ENCODE measurements around the gene NLGN1. TPM values are rescaled to one million over a fixed set of nuclear protein-coding genes. Genes with fewer than 3 reads are reported as not detected.
A peak's percentile ranks its signal among the peaks of the same experiment; 100 is the strongest.

Gene NLGN1
- polyA plus RNA-seq, 4 donors: 0.92 to 1.8 TPM; not detected in 2

DNA sequence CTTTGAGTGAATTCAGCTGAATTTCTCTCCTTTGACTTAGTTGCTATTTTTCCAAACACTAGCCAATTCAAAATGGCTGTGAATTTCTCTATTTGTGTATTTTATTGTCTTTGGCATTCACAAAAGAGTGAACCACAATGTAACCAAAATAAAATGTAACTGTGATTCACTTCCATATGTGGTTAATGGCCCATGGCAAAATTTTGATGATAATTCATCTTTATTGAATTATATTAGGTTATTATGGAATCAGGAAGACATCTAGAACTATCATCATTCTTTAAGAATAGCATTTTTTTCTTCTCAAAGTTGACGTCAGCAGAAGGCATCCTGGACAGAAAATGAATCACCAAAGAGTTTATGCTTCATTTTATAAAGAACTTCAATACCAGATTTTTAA, 756.3 kb downstream of the NLGN1 start:
- DNase-seq (no peak), FAIRE-seq (no peak)
- Histone ChIP-seq H3K4me1 (ENCODE audit: control insufficient read depth in 3 of 3, insufficient read depth in 2 of 3, low read depth in 1 of 3, low read length in 2 of 3) (no peaks in the 10 kb centered on the region), H3K27ac (ENCODE audit: low read depth in 1 of 3, low read length in 2 of 3) (no peak overlapping the region), H3K4me3 (ENCODE audit: low read depth in 1 of 3, low read length in 3 of 3) (no peak overlapping the region), H3K36me3 (ENCODE audit: control insufficient read depth in 3 of 3, insufficient read depth in 2 of 3, low read depth in 1 of 3, low read length in 3 of 3) (no peaks in the 10 kb centered on the region), H3K9me3 (ENCODE audit: control insufficient read depth in 2 of 2, insufficient read depth in 1 of 2, low read depth in 1 of 2, low read length in 1 of 2) (no peaks in the 10 kb centered on the region), H3K27me3 (ENCODE audit: control insufficient read depth in 3 of 3, insufficient read depth in 3 of 3, low read length in 3 of 3) (no peaks in the 10 kb centered on the region)
- 85 to 88% (median 85%) methylated on average over 1 of the region's 1 CpG for WGBS, 3 donors

GRCh38 chr3:174156200-174156599, 758.7 kb downstream of the NLGN1 start:
- DNase-seq (no peak), FAIRE-seq (no peak)
- H3K36me3 ChIP-seq (ENCODE audit: control insufficient read depth in 3 of 3, insufficient read depth in 2 of 3, low read depth in 1 of 3, low read length in 3 of 3): no peaks in the 10 kb centered on the region
- no peaks in the 10 kb centered on the region for H3K9me3 ChIP-seq (ENCODE audit: control insufficient read depth in 2 of 2, insufficient read depth in 1 of 2, low read depth in 1 of 2, low read length in 1 of 2)
- H3K4me1 ChIP-seq (ENCODE audit: control insufficient read depth in 3 of 3, insufficient read depth in 2 of 3, low read depth in 1 of 3, low read length in 2 of 3): no peaks in the 10 kb centered on the region
- no peaks in the 10 kb centered on the region for H3K27me3 ChIP-seq (ENCODE audit: control insufficient read depth in 3 of 3, insufficient read depth in 3 of 3, low read length in 3 of 3)
- no peak overlapping the region for H3K4me3 ChIP-seq (ENCODE audit: low read depth in 1 of 3, low read length in 3 of 3)
- 81 to 93% (median 87%) methylated on average over 7 of the region's 7 CpGs for WGBS, 3 donors
- H3K27ac ChIP-seq (ENCODE audit: low read depth in 1 of 3, low read length in 2 of 3): no peak overlapping the region

- H3K4me1 ChIP-seq (ENCODE audit: control insufficient read depth in 3 of 3, insufficient read depth in 2 of 3, low read depth in 1 of 3, low read length in 2 of 3): no peaks in the 10 kb centered on the region
- H3K27ac ChIP-seq (ENCODE audit: low read depth in 1 of 3, low read length in 2 of 3): no peak overlapping the region
- H3K36me3 ChIP-seq (ENCODE audit: control insufficient read depth in 3 of 3, insufficient read depth in 2 of 3, low read depth in 1 of 3, low read length in 3 of 3): no peaks in the 10 kb centered on the region
- FAIRE-seq: no peak
- DNase-seq: no peak
- no peaks in the 10 kb centered on the region for H3K9me3 ChIP-seq (ENCODE audit: control insufficient read depth in 2 of 2, insufficient read depth in 1 of 2, low read depth in 1 of 2, low read length in 1 of 2)
- H3K27me3 ChIP-seq (ENCODE audit: control insufficient read depth in 3 of 3, insufficient read depth in 3 of 3, low read length in 3 of 3): no peaks in the 10 kb centered on the region
- H3K4me3 ChIP-seq (ENCODE audit: low read depth in 1 of 3, low read length in 3 of 3): no peak overlapping the region
- 81 to 93% (median 81%) methylated on average over 1 of the region's 1 CpG for WGBS, 3 donors
Measured at GRCh38 chr3:174158674-174159073, 761.1 kb downstream of the NLGN1 start.

DNA sequence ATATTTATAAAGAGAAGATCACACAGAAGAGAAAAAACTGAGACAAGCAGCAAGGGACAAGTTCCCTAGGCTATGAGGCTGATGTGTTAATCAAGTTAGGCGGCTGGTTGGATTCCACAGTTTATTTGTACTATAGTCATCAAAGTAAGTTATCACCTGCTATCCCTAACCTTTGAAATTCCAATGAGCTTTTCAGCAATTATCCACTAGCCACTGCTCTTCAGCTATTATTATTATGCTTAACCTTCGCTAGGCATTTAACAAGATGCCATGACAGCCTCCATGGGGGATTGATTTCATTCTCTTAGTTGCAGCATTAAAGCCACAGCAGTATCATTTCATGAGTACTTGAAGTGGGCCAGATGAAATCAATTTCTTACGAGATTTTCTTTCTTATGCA, 762.1 kb downstream of the NLGN1 start:
- no peak overlapping the region for H3K4me3 ChIP-seq (ENCODE audit: low read depth in 1 of 3, low read length in 3 of 3)
- no peak for DNase-seq
- H3K4me1 ChIP-seq (ENCODE audit: control insufficient read depth in 3 of 3, insufficient read depth in 2 of 3, low read depth in 1 of 3, low read length in 2 of 3): no peaks in the 10 kb centered on the region
- WGBS, 3 donors: 45 to 71% (median 64%) methylated on average over 3 of the region's 3 CpGs
- FAIRE-seq: no peak
- no peaks in the 10 kb centered on the region for H3K27me3 ChIP-seq (ENCODE audit: control insufficient read depth in 3 of 3, insufficient read depth in 3 of 3, low read length in 3 of 3)
- H3K9me3 ChIP-seq (ENCODE audit: control insufficient read depth in 2 of 2, insufficient read depth in 1 of 2, low read depth in 1 of 2, low read length in 1 of 2): no peaks in the 10 kb centered on the region
- no peaks in the 10 kb centered on the region for H3K36me3 ChIP-seq (ENCODE audit: control insufficient read depth in 3 of 3, insufficient read depth in 2 of 3, low read depth in 1 of 3, low read length in 3 of 3)
- H3K27ac ChIP-seq (ENCODE audit: low read depth in 1 of 3, low read length in 2 of 3): no peak overlapping the region

DNA sequence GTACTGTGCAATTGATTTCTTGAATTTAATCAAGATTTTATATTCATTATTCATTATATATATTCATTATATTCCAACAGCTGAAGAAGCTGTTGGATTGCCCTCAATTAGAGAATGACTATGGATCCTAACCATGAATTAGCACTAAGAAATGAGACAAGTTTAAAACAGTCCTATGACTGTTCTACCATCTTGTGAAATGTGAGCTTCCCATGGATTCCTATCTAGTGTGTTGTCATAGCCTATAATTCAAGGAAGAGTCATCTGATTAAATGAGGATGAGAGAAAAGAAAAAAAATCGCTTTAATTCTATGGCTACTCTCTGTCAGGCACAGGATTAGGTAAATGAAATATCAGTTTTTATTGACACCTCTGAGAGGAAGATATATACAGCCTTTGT, 765.0 kb downstream of the NLGN1 start:
- no peaks in the 10 kb centered on the region for H3K4me1 ChIP-seq (ENCODE audit: control insufficient read depth in 3 of 3, insufficient read depth in 2 of 3, low read depth in 1 of 3, low read length in 2 of 3)
- DNase-seq (no peak), FAIRE-seq (no peak)
- WGBS, 3 donors: 84 to 92% (median 92%) methylated on average over 1 of the region's 1 CpG
- no peak overlapping the region for H3K4me3 ChIP-seq (ENCODE audit: low read depth in 1 of 3, low read length in 3 of 3)
- H3K27me3 ChIP-seq (ENCODE audit: control insufficient read depth in 3 of 3, insufficient read depth in 3 of 3, low read length in 3 of 3): no peaks in the 10 kb centered on the region
- H3K36me3 ChIP-seq (ENCODE audit: control insufficient read depth in 3 of 3, insufficient read depth in 2 of 3, low read depth in 1 of 3, low read length in 3 of 3): no peaks in the 10 kb centered on the region
- H3K9me3 ChIP-seq (ENCODE audit: control insufficient read depth in 2 of 2, insufficient read depth in 1 of 2, low read depth in 1 of 2, low read length in 1 of 2): no peaks in the 10 kb centered on the region
- no peak overlapping the region for H3K27ac ChIP-seq (ENCODE audit: low read depth in 1 of 3, low read length in 2 of 3)

- Histone ChIP-seq H3K4me3 (ENCODE audit: low read depth in 1 of 3, low read length in 3 of 3) (no peak overlapping the region), H3K36me3 (ENCODE audit: control insufficient read depth in 3 of 3, insufficient read depth in 2 of 3, low read depth in 1 of 3, low read length in 3 of 3) (no peaks in the 10 kb centered on the region), H3K27ac (ENCODE audit: low read depth in 1 of 3, low read length in 2 of 3) (no peak overlapping the region), H3K9me3 (ENCODE audit: control insufficient read depth in 2 of 2, insufficient read depth in 1 of 2, low read depth in 1 of 2, low read length in 1 of 2) (no peaks in the 10 kb centered on the region), H3K4me1 (ENCODE audit: control insufficient read depth in 3 of 3, insufficient read depth in 2 of 3, low read depth in 1 of 3, low read length in 2 of 3) (peaks cover 0 to 11% (median 0%) of the 10 kb centered on the region in 3 donors), H3K27me3 (ENCODE audit: control insufficient read depth in 3 of 3, insufficient read depth in 3 of 3, low read length in 3 of 3) (no peaks in the 10 kb centered on the region)
- DNase-seq (no peak), FAIRE-seq (no peak)
- WGBS, 3 donors: 45 to 56% (median 50%) methylated on average over 1 of the region's 1 CpG
Measured at GRCh38 chr3:174168026-174168425, 770.5 kb downstream of the NLGN1 start.

DNA sequence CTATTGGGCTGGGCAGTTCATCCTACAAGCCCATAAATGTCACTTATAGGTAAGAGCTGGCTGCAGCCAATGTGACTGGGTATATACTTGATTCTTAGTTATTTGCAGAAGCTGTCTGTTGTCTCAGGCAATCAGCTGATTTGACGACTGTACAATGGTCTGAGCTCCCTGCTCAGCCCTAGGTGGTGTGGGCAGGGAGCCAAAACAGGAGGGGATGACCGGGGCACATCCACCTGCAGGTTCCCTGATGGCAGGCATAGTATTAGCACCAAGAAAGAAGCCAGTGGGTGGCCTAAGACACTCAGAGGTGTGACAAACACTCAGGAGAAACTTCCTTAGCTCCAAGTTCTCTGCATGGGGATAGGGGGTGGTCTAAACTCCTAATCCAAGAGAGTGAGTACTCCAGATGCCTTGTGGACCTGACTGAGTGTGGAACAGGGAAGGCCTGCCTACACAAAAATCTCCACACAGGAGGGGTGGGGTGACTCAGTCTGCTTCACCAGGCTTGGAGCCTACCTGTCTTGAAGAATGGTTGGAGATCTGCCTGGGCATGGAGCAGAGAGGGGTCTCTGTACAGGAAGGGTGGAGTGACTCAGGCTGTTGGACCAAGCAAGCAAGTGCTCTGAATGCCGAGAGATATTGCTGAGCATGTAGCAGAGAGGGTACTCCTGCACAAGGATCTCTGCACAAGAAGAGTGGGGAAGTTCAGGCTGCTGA, 771.2 kb downstream of the NLGN1 start:
- 39 to 77% (median 64%) methylated on average over 3 of the region's 3 CpGs for WGBS, 3 donors
- Histone ChIP-seq H3K36me3 (ENCODE audit: control insufficient read depth in 3 of 3, insufficient read depth in 2 of 3, low read depth in 1 of 3, low read length in 3 of 3) (no peaks in the 10 kb centered on the region), H3K4me1 (ENCODE audit: control insufficient read depth in 3 of 3, insufficient read depth in 2 of 3, low read depth in 1 of 3, low read length in 2 of 3) (peaks cover 0 to 11% (median 0%) of the 10 kb centered on the region in 3 donors), H3K9me3 (ENCODE audit: control insufficient read depth in 2 of 2, insufficient read depth in 1 of 2, low read depth in 1 of 2, low read length in 1 of 2) (no peaks in the 10 kb centered on the region), H3K27ac (ENCODE audit: low read depth in 1 of 3, low read length in 2 of 3) (no peak overlapping the region), H3K4me3 (ENCODE audit: low read depth in 1 of 3, low read length in 3 of 3) (no peak overlapping the region), H3K27me3 (ENCODE audit: control insufficient read depth in 3 of 3, insufficient read depth in 3 of 3, low read length in 3 of 3) (no peaks in the 10 kb centered on the region)
- FAIRE-seq (no peak), DNase-seq (no peak)

- Histone ChIP-seq H3K9me3 (ENCODE audit: control insufficient read depth in 2 of 2, insufficient read depth in 1 of 2, low read depth in 1 of 2, low read length in 1 of 2) (no peaks in the 10 kb centered on the region), H3K4me3 (ENCODE audit: low read depth in 1 of 3, low read length in 3 of 3) (no peak overlapping the region), H3K27me3 (ENCODE audit: control insufficient read depth in 3 of 3, insufficient read depth in 3 of 3, low read length in 3 of 3) (no peaks in the 10 kb centered on the region), H3K27ac (ENCODE audit: low read depth in 1 of 3, low read length in 2 of 3) (no peak overlapping the region), H3K36me3 (ENCODE audit: control insufficient read depth in 3 of 3, insufficient read depth in 2 of 3, low read depth in 1 of 3, low read length in 3 of 3) (no peaks in the 10 kb centered on the region), H3K4me1 (ENCODE audit: control insufficient read depth in 3 of 3, insufficient read depth in 2 of 3, low read depth in 1 of 3, low read length in 2 of 3) (peaks cover 0 to 11% (median 0%) of the 10 kb centered on the region in 3 donors)
- whole genome bisulfite sequencing, 3 donors: 28 to 64% (median 60%) methylated on average over 3 of the region's 3 CpGs
- FAIRE-seq (no peak), DNase-seq (peak; percentile 59 to 60)
Measured at GRCh38 chr3:174169736-174170135, 772.2 kb downstream of the NLGN1 start.

- FAIRE-seq (no peak), DNase-seq (no peak)
- Histone ChIP-seq H3K36me3 (ENCODE audit: control insufficient read depth in 3 of 3, insufficient read depth in 2 of 3, low read depth in 1 of 3, low read length in 3 of 3) (no peaks in the 10 kb centered on the region), H3K4me1 (ENCODE audit: control insufficient read depth in 3 of 3, insufficient read depth in 2 of 3, low read depth in 1 of 3, low read length in 2 of 3) (peaks cover 0 to 11% (median 0%) of the 10 kb centered on the region in 3 donors), H3K4me3 (ENCODE audit: low read depth in 1 of 3, low read length in 3 of 3) (no peak overlapping the region), H3K9me3 (ENCODE audit: control insufficient read depth in 2 of 2, insufficient read depth in 1 of 2, low read depth in 1 of 2, low read length in 1 of 2) (no peaks in the 10 kb centered on the region), H3K27me3 (ENCODE audit: control insufficient read depth in 3 of 3, insufficient read depth in 3 of 3, low read length in 3 of 3) (no peaks in the 10 kb centered on the region), H3K27ac (ENCODE audit: low read depth in 1 of 3, low read length in 2 of 3) (no peak overlapping the region)
- 61 to 65% (median 65%) methylated on average over 2 of the region's 2 CpGs for WGBS, 3 donors
Measured at GRCh38 chr3:174170248-174170647, 772.7 kb downstream of the NLGN1 start.
